LoVo (cell line): ENCODE measurements around the gene EFEMP2.
"Not testable (repeated sequence)": the region's sequence is repeated elsewhere in the genome, so short reads cannot be mapped to it uniquely, and the experiment has no call there.

Source experiments
- DNase-seq: peaks from one replicate; pipeline ENCODE4 v3.0.0-alpha.2; 2016; ENCODE audit warnings: low spot score

EFEMP2 gene

DNA sequence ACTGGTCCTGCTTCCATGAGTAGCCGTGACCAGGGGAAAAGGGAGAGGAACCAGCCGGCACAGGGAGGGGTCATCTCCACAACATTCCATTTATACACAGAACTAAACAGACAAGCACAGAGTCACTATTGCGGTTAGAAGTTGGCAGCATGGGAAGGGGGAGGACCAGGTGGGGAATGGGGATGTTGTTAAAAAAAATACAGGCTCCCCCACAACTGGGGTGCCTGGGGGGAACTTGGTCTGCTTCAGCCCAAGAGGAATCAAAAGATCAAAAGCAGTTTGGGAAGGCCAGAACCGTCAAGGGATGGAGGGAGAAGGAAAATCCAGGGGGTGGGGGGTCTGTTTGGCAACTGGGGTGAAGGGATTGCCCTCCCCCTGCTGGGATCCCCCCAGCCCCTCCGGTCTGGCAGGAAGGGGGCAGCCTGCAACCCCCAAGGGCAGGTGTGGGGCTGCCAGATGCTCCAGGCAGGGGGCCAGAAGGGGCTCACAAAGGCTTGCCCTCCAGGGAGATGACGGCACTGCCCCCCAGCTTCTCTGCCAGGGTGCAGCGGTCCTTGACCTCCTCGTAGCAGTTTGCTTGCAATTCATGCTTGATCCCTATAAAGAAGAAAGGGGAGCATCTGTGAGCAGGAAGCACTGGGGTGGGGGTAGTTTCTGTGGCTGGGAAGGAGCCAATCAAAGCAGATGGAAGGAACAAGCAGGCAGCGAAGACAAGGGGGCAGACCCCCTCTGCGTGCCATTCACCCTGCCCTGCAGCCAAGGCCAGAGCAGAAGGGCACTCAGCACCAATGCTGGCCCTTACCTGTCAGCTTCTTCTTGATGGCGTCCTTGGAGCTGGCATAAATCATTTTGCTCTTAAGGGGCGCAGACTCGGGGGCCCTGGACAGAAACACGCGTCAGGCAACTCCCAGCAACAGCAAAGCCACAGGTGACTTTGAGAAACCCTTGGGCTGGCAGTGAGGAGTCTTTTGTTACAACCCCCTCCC is 17.5 kb downstream of the EFEMP2 start:
- no peak for DNase-seq

DNA sequence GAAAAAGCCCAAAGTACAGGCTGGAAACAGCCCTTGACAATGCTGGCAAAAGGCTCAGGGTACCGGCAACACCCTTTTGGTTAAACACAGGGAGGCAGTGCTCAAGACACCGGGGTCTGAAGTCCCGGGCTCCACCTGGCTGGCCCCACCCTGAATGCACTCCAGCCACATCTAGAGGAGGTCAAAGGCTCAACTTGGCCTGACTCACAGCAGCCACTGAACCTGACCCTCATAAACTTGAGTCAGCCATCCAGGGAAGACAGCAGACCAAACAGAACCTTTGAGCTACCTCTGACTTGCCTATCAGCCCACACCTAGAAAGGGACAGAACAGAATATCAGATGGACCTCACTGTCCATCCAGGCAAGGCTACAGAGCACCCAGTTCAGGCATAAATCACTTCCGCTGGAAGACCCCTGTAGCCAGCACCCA is 18.4 kb downstream of the EFEMP2 start:
- DNase-seq = peak; percentile 62

DNA sequence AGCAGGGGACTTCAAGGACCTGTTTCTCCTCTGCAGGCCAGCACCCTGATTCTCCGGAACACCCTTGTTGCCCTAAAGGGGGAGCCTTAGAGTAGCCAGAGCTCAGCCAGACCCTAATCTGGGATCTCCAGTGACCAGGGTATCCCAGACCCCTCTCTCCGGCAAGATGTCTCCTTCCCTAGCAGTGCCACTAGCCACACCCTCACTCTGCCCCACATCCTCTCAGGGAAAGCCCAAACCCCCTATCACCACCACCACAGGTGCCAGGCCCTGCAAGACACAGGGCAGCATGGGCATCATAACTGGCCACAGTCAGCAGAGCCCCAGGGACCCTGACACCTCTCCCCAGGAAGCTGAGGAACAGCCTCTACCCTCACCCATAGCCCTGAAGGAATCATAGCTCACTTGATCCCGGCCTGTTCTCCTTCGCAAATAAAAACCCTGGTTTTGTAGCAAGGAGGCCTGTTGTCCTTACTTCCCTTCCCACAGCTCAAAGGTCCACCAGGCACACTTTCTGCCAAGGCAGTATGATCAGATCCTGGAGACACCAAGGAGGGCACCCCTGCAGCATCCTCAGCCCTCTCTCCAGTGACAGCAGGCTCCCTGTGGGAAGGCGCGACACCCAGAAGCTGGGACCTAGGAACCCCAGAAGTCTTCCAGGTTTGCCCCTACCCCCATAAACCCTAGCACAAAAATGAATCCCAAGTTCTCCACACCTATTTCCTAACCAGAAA is 19.2 kb downstream of the EFEMP2 start:
- no peak for DNase-seq

DNA sequence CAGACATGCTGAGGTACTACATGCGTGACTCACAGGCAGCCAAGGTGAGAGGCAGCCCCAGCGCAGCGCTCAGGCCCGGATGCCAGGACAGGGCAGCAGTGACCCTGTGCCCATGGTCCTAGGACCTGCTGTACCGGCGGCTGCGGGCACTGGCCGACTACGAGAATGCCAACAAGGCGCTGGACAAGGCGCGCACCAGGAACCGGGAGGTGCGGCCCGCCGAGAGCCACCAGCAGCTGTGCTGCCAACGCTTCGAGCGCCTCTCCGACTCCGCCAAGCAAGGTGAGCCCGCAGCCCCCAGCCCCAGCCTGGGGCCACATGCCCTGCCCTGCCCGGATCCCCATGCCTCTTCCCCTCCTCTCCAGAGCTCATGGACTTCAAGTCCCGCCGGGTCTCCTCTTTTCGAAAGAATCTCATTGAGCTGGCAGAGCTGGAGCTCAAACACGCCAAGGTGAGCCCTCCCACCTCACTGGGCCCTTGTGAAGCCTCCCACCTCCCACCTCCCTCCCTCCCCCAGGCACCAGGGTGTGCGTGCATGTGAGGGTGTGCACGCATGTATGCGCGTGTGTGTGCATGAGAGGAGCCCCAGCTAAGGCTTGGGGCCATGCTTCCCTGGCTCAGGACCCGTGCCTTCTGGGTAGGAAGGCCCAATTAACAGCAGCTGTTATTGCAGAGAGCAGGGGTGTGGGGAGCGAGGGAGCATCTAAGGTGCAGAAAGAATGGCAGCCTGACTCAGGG is 19.9 kb downstream of the EFEMP2 start:
- no peak for DNase-seq

DNA sequence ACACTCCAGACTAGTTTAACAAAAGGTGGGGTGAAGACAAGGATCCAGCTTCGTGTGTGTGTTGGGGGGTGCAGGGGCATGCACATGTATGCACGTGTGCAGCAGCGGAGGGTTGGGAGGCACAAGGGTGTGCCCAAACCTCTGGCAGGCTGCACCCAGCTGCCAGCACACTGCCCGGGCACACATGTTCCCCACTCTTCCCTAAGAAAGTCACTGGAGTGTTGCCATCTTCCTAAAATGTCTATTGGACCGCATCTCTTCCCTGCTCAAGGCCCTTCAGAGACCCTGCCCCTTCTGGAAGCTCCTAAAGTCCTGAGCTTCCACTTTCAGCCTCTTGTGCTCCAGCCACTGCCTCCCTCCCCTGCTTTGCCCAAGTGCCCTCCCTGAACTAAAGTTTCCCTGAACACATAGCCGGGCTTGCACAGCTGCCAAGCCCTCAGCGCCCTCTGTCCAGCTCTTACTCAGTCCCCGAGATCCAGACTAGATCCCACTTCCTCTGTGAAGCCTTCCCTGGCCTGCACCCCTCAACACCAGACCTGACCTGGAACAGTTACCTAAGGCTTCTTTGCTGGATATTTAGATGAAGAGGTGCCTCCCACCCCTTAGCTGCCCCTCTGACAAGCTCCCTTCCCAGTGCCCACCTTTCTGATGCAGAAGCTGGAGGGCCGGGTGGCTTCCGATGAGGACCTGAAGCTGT is 20.6 kb downstream of the EFEMP2 start:
- DNase-seq = no peak

DNA sequence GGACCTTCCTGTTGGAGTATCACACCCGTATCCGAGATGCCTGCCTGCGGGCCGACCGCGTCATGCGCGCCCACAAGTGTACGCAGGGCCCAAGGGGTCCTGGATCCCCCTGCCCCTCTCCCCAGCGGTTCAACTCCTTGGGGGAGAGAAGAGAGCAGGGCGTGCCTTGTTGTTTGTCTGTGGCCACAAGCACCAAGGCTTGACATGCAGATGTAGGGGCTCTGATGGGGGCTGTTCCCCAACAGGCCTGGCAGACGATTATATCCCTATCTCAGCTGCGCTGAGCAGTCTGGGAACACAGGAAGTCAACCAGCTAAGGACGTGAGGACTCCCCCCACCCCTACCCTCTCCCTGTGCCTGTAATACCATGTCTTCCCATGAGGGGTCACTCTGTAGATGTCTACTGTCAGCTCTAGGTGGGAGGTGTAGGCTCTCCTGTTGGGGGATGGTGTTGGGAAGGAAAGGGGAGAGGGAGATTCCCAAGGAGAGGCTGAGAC is 21.5 kb downstream of the EFEMP2 start:
- no peak for DNase-seq

DNA sequence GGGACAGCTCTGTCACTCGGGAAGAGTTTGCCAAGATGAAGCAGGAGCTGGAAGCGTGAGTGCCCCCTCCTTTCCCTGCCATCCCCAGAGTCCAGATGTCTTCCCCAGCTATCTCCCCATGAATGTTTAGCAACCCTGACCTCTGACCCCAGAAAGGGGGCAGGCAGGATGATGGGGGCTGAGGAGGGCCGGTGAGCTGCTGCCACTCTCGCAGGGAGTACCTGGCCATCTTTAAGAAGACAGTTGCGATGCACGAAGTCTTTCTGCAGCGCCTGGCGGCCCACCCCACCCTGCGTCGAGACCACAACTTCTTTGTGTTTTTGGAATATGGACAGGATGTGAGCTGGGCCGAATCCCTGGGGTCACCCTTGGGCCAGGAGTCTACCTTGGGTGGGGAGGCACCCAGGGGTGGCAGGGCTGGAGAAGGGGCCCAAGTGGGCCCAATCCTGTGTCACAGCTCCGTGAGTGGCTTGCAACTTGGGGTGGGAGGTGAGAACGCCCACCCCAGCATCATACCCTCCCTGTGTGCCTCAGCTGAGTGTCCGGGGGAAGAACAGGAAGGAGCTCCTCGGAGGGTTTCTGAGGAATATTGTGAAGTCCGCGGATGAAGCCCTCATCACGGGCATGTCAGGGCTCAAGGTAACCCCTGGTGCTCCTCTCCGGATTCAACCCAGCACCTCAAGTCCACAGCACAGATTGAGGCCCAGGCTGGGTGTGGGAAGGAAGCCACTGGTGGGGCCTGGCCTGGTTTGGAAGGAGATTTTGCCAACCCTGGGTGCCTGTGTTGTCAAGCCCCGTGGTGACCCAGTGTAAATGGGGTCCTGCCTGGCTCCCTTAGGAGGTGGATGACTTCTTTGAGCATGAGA is 22.1 kb downstream of the EFEMP2 start:
- DNase-seq = no peak

DNA sequence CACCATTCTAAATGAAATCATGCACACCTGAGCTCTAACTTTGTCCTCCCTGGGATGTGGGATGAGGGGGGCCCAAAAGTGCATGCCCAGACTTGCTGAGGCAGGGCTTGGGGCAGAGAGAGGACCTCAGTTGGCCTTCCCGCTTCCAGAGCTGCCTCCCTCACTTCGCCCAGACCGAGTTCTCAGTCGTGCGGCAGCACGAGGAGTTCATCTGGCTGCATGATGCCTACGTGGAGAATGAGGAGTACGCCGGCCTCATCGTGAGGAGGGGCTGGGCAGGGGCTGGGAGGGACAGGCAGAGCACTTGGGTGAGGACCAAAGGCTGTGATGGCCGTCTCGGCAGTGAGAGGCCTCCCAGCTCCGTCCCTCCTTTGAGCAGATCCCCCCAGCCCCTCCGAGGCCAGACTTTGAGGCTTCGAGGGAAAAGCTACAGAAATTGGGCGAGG is 22.8 kb downstream of the EFEMP2 start:
- DNase-seq = no peak

DNA sequence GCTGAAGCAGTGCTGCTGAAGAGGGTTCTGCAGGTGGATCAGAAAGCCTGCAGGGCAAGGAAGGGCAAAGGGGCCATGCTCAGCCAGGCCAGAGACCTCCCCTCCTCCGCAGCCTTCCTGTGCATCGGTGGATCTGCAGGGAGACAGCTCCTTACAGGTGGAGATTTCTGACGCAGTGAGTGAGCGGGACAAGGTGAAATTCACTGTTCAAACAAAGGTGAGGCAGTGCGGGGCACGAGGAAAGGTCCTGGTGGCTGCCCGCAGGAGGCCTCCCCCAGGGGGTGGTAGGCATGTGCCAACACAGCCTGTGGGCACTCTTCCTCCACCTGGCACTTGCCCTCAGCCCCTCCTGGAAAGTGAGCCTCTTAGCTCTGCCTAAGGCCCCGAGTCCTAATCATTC is 23.2 kb downstream of the EFEMP2 start:
- DNase-seq = no peak

DNA sequence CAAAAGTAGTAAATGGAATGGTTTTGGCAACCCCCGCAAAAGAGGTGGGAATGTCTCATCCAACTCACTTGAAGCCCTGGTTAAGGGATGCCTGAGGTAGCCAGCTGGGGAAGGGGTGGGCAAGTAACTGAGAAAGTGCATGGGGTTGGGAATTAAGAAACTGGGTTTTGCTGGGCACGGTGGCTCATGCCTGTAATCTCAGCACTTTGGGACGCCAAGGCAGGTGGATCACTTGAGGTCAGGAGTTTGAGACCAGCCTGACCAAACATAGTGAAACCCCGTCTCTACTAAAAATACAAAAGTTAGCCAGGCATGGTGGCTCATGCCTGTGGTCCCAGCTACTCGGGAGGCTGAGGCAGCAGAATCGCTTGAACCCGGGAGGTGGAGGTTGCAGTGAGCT is 23.9 kb downstream of the EFEMP2 start:
- DNase-seq = not testable (repeated sequence)

DNA sequence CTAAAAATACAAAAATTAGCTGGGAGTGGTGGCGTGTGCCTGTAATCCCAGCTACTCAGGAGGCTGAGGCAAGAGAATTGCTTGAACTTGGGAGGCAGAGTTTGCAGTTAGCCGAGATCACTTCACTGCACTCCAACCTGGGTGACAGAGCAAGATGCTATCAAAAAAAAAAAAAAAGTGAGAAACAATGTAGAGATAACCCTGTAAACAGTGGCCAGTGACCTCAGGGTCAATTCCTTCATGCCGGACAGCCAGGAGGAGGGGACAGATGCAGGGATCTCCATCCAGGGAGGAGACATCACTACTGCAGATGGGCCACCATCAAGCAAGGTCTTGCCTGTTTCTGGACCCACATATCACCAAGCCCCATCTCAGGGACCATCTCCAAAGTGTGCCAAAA is 24.9 kb downstream of the EFEMP2 start:
- DNase-seq = no peak

DNA sequence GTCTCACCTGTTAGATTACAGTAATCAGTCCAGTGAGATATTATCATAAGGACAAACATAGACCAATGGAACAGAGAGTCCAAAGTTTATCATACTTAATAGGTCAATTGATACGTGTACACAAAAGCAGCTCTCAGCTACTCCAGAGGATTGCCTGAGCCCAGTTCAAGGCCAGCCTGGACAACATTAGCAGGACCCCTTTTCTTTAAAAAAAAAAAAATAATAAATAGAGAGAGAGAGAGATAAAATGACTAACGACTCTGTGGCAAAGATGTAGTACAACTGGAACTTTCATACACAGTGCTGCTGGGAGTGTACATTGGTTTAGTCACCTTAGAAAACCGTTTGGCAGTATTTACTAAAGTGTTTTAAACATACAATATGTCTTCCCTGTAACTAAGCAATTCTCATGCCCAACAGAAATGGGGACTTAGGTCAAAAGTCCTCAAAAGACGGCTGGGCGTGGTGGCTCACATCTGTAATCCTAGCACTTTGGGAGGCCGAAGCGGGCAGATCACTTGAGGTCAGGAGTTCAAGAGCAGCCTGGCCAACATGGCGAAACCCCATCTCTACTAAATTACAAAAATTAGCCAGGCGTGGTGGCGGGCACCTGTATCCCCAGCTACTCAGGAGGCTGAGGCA is 28.2 kb downstream of the EFEMP2 start:
- DNase-seq = no peak

DNA sequence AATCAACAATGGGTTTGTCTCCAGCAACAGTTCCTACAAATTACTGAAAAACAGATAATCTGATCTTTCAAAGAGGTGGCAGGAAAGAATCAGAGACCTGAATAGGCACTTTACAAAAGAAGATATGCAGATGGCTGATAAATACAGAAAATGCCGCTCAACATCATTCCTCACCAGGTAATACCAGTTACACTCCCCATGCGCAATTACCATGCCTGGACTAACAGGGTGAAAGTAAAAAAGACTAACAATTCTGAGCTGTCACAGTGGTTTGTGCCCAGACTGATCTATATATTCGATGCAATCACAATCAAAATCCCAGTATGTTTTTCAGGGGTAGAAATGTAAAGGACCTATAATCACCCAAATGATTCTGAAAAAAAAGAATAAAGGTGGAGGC is 28.8 kb downstream of the EFEMP2 start:
- no peak for DNase-seq

DNA sequence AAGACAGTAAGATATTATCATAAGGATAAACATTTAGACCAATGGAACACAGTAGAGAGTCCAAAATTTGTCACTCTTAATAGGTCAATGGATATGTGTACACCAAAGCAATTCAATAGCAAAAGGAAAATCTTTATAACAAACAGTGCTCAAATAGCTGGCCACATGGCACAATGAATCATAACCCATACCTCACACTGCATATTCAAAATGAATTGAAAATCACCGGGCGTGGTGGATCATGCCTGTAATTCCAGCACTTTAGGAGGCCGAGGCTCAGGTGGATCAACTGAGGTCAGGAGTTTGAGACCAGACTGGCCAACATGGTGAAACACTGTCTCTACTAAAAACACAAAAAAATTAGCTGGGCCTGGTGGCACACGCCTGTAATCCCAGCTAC is 30.5 kb downstream of the EFEMP2 start:
- no peak for DNase-seq

DNA sequence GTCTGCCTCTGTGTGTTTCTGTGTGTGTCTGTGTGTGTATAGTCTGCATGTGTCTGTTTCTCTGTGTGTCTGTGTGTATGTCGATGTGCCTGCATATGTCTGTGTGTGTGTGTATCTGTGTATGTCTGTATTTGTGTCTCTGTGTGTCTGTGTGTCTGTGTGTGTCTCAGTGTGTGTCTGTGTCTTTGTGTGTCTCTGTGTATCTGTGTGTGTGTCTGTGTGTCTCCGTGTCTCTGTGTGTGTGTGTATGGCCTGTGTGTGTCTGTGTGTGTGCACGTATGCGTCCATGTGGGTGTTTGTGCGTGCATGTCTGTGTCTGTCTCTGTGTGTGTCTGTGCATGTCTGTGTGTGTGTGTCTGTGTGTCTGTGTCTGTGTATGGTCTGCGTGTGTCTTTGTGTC is 38.4 kb downstream of the EFEMP2 start:
- no peak for DNase-seq

DNA sequence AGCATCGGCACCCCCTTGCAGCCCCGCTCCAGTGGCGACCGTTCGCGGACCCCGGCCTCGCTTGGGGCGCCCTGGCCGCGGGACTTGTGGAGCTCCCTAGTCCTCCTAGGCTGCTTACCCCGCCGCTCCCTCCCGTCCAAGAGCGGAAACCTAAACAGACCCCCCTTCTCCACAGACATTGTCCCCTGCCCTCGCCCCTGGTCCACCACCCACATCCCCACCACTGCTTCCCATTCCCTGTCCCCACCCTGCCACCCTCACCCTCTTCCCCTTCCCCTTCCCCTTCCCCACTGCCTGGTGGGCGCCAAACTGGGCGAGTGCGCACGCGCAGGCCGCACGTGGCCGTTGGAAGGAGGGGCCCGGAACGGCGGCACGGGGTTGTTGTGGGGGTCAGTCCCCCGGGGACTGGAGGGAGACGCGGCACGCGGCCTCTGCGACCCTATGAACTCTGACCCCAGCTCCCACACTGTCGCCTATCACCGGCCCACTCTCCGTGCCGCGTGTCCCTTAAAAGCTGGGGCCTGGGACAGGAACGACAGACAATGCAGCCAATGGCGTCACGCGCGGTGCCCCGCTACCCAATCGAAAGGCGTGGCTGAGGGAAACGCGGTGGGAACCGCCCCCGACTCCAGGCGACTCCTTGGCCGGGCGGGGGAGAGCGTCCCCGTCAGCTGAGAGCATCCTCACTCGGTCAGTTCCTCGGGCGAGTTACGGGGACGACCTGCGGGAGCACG is 39.1 kb downstream of the EFEMP2 start, which contains the start of gene SNX32:
SNX32 (plus strand) TSS at position 667 of the 734 bp plus-strand sequence. CDS start 103 bp downstream, outside the sequence.
- DNase-seq = no peak

DNA sequence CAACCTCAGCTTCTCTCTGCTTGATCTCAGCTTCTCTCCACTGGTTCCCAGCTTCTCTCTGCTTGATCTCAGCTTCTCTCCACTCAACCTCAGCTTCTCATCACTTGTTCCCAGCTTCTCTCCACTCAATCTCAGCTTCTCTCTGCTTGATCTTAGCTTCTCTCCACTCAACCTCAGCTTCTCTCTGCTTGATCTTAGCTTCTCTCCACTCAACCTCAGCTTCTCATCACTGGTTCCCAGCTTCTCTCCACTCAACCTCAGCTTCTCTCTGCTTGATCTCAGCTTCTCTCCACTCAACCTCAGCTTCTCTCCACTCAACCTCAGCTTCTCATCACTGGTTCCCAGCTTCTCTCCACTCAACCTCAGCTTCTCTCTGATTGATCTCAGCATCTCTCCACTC is 40.4 kb downstream of the EFEMP2 start:
- DNase-seq = not testable (repeated sequence)

DNA sequence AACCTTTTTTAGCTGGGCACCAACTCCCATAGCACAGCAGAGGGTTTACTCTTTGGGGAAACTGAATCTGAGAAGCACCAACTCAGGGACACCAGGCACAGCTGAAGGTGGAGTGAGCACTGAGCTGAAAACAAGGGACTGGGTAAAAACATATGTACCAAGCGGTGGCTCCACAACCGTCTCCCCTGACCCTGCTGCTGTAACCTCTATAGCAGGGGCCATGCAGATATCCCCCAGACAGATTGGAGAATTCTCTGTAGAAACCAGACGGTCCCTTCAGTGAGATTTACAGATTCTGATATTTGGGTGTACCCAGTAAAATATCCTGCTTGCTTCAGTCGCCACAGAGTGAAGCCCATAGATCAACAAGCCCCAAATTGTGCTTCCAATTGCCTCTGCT is 43.1 kb downstream of the EFEMP2 start:
- DNase-seq = no peak
